Amniotic epithelial cell (primary cell): ENCODE results near the gene CAVIN4.
A peak's percentile ranks its signal among the peaks of the same experiment; 100 is the strongest.

Experiments used
- DNase-seq: peaks from one replicate; pipeline ENCODE4 v3.0.0-alpha.2; 2010; ENCODE audit warnings: low read depth

Gene CAVIN4, protein sequence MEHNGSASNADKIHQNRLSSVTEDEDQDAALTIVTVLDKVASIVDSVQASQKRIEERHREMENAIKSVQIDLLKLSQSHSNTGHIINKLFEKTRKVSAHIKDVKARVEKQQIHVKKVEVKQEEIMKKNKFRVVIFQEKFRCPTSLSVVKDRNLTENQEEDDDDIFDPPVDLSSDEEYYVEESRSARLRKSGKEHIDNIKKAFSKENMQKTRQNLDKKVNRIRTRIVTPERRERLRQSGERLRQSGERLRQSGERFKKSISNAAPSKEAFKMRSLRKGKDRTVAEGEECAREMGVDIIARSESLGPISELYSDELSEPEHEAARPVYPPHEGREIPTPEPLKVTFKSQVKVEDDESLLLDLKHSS

DNA sequence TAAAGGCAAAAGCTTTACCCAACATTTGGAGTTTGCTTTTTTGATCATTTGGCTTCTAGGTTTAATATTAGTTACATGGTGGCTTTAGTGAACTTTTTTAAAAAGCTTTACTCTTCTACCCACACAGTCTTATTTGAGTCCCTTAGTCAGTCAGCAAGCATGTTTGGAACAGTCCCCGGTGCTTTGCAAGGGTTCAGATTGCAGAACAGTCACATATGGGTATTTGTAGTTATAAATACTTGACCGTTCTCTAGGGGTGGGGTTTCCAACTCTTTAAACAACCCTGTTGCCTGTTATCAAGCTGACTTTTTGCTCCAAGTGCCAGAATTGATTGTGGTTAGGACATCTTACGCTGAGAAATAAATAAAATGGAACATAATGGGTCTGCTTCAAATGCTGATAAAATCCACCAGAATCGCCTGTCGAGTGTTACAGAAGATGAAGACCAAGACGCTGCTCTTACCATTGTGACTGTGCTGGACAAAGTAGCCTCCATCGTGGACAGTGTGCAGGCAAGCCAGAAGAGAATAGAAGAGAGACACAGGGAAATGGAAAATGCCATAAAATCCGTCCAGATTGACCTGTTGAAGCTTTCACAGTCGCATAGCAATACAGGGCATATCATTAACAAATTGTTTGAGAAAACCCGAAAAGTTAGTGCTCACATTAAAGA is at the start of gene CAVIN4:
CAVIN4 (plus strand) TSS at position 304 of the 673 bp plus-strand sequence; CDS start at position 369, 65 bp downstream.
- DNase-seq: no peak

DNA sequence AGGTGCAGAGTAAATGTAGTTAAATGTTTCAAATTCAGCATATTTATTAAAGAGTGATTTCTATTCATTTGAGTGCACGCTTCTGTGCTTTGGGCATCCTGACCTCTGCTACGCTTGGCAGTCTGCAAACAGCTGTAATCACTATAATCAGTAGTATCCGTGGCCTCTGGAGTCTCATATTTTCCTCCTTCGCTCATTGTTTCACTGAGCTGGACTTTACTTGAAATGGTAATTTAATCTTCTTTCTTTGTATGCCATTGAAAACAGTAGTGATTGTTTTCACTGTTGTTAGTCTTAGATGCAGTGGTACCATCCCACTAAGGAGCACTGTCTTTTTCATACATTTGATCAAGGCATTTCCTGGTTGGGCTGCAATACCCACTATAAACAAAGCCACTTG is 43.5 kb upstream of the CAVIN4 start:
- no peak for DNase-seq

DNA sequence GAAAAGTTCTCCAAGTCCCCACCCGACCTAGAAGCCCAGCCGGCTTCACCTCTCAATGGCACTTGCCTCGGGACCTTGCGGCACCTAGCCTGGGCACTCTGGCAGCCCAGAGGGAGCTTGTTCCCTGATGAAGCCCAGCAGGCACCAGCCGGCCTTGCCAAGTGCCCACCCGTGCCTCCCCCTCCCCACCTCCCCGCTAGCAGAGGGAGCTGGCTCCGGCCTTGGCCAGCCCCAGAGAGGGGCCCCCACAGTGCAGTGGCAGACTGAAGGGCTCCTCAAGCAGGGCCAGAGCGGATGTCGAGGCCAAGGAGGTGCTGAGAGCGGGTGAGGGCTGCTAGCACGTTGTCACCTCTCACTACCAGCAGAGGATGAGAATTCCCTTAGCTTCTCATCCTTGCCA is 37.6 kb upstream of the CAVIN4 start:
- no peak for DNase-seq

DNA sequence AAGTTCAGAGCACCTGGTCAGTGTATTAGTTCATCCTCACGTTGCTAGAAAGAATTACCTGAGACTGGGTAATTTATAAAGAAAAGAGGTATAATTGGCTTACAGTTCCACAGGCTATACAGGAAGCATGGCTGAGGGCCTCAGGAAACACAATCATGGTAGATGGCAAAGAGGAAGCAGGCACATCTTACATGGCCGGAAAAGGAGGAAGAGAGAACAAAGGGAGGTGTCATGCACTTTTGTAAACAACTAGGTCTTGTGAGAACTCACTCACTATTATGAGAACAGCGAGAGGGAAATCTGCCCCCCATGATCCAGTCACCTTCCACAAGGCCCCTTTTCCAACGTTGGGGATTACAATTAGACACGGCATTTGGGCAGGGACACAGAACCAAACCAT is 28.8 kb upstream of the CAVIN4 start:
- no peak for DNase-seq

DNA sequence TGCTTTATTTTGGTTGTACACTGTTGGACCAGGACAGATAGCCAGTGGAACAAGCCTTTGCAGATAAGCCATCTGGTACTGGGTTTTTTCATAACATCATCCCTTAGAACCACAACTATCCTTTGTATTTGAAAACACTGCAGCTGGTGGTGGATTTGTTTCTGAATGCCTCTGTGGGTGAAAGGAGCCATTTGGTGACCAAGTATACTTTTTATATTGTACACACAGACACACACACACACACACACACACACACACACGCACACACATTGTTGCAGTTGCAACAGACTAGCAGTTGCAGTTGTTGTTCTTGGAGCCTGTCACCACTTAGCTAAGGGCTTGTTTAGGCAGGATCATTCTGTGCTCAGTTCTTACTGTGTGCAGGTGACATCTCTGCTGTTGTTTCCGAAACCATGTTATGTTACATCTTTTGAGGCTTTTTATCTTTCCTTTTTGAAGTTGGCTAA is 22.9 kb upstream of the CAVIN4 start:
- DNase-seq: peak; percentile 10

DNA sequence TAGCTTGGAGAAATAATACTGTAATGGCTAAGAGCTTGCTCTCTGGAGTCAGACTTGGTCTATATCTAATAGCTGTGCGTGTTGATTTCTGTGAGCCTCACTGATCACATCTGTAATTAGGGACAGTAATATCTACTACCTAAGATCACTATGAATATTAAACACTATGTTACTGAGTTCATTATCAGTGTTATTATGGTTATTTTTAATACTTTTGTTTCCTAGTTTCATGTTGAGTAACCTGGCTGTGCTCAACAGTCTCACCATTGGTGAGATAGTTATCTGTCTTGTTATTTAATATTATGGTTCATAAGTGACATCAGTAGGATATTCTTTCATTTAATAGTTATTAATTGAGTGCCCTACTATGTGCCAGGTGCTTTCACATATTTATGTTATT is 22.4 kb upstream of the CAVIN4 start:
- no peak for DNase-seq

DNA sequence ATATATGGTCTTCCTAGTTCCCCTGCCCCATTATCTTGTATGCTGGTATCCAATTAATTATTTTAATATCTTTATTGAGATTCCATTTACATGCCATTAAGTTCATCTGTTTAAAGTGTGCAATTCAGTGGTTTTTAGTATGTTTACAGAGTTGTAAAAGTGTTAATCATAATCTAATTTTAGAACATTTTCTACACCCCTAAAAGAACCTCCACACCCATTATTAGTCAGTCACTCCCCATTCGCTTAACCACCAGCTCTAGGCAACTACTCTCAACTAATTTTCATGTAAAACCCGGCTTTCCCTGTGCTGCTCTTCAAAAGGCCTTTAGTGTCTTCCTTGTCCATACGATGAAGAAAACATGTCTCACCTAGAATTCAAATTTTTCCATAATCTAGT is 20.8 kb upstream of the CAVIN4 start:
- no peak for DNase-seq

DNA sequence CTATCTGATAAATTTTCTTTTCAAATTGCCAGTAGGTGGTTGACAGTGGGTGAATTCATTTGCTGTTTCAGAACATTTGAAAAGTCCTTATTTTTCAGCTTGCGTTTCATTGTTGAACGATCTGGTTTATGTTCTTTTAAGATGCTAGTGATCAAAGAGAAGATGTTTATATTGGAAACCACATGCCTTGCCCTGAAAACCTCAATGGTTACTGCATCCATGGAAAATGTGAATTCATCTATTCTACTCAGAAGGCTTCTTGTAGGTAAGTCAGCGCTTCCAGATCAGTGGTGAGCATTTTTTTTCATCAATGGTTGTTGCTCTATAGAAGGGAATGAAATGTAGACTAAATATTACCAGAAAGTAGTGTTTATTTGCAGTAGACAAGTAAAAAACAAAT is 16.6 kb upstream of the CAVIN4 start:
- no peak for DNase-seq

DNA sequence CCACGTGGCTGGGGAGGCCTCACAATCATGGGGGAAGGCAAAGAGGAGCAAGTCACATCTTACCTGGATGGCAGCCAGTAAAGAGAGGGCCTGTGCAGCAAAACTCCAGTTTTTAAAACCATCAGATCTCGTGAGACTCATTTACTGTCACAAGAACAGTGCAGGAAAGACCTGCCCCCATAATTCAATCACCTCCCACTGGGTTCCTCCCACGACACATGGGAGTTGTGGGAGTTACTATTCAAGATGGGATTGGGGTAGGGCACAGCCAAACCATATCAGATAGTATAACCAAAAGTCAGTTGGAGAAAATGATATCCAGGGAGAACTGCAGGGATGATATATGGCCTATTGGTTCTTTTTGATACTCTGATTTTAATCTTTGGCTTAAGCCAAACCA is 10.0 kb upstream of the CAVIN4 start:
- no peak for DNase-seq

DNA sequence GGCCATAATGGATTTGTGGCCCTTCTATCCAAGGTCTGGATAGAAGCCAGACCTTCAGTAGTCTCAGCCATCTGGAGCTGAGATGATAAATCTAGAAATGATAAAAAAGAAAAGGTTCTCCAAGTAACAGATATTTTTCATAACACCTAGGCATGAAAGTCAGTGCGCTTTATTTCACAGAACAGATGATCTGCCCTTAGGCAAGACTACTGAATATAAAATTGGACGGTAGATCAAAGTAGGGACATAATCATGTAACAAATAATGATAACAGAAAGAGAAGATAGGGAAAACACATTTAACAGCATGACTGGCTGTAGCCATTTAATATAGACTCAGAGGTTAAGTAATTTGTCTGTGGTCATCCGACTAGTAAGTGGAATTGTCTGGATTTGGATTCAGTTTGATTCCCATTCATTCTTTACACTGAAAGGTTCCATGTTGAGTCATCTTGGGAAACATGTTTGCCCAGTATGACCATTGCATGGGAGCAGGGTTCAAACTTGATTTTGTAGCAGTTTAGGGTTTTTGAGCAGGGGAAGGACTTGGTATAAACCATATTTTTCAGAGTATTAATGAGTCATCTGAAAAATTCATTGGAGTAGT is 4.1 kb upstream of the CAVIN4 start:
- DNase-seq: no peak

DNA sequence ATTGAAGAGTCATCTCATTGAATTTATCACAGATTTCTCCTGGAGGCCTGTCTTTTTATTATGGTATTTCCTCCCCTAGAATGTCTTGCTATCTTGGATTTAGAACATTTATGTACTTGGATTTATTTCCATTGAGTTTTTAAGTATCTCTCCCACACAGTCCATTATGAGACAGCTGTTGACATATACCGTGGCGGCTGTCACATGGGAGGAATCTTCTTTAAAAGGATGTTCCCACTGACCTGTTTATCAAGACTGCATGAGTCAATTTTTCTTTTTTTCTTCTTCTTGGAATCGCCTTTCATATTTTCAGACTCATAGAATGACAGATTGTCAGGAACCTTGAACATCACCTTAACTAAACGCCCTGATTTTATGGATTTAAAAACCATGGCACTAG is 2.9 kb upstream of the CAVIN4 start:
- DNase-seq: peak; percentile 27

DNA sequence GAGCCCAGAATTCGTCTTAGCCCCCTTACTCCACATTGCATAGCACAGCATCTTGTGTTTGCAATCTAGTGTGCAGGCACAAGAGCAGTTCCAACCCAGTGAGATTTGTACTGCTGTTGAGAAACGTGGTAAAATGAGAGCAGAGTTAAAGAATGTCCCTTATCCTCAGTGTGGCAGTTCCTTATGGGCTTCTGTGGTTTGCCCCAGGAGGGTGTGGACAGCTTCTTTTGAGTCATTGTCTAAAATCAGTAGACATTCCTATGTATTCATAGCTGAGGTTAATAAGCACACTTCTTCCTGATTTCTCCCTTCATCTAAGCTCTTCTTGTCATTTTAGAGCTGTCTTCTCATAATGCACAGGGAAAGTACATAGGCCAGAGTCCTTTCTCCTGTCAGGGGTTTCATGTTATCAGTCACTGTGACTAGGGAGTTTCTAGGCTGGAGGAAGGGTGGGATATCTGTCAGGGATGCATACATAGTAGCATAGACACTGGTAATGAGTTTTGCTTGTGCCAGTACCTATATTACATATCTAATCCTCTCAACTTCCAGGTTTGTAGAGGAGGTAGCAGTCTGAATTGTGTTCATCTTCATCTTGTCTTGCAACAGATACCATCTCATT is 2.0 kb upstream of the CAVIN4 start:
- DNase-seq: peak; percentile 67

DNA sequence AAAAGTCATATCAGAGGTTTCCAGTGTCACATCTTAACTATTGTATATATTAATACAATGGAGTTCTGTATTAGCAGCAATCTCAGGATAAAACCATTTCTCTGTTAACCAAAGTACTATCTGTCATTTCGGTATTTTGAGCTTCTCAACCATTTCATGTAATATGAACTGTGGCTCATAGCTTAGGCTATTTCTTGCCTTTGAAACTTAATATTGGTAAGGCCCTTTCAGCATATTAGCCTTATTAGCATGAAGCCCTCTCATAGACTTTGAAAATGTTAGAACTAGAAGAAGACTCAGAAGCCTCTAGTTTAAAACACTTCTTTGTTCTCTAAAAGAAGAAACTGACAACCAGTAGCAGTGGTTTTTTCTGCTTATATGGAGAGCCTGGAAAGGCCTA is 731 bp downstream of the CAVIN4 start:
- no peak for DNase-seq

DNA sequence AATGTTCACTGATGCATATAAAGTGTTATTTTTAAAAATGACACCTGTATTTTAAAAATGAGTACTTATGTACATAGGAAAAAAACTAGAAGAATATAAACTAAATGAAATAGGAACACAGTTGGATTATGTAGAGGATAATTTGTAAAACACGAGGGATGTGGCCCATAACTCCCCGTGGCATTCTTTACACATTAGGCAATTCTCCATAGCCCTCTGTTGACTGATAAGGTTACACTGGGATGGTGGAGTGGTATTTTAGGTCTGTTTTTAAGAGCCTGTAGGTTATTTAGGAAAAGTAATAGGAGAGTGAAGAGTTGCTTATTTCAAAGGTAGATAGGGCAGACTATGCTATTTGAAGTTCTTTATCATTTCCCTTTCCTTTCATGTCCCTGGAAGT is 1.8 kb downstream of the CAVIN4 start:
- DNase-seq: peak; percentile 40

DNA sequence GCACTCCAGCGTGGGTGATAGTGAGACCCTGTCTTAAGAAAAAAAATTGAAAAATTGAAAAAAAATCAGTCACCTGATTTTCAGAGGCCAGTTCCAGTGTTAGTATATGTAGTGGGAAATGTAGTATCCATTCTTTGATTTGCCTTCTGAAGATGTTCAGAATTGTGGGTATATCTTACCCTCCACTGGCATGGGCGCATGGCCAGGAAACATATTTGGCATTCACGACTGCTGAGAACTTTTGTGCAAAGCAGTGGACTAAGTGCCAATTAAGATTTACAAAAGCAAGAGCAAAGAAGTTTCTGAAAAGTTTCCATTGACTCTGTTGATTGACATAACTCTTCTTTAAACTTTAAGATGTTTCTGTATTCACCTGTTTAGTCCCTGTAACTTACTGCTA is 2.4 kb downstream of the CAVIN4 start:
- DNase-seq: no peak

DNA sequence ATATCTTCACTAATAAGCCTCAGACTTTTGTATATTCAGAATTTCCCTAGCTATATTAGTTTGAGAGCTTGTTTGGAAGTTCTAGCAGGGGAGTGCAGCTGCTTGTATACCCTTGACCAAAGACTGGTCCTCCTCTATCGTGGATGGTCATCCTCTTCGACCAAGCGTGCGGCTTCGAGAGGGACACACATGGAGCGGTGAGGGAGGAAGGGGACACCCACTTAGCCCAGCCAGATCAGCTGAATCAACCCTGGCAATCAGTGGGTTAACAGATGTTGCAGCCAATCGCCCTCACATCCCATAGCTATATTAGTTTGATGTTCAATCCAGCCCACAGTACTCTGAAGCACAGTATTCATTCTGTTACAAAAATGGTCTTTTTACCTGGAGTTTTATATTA is 3.2 kb downstream of the CAVIN4 start:
- DNase-seq: no peak

DNA sequence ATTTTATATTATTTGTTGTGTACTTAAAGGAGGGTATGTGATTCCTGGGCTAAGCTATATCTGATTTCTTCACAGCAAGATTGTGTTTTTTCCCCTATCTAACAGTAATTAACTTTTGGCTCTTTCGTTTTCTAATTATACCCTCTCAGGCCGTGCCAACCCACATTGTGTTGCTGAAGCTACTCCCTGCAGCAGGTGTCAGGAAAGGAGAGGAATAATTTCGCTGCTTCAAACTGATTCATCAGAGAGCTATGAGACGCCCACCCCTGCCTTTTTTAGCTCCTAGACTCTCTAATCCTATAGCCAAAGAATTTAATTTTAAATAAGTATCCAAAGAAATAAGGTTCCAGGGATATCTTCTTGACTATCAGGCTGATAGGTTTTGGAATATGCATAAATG is 3.8 kb downstream of the CAVIN4 start:
- DNase-seq: no peak

DNA sequence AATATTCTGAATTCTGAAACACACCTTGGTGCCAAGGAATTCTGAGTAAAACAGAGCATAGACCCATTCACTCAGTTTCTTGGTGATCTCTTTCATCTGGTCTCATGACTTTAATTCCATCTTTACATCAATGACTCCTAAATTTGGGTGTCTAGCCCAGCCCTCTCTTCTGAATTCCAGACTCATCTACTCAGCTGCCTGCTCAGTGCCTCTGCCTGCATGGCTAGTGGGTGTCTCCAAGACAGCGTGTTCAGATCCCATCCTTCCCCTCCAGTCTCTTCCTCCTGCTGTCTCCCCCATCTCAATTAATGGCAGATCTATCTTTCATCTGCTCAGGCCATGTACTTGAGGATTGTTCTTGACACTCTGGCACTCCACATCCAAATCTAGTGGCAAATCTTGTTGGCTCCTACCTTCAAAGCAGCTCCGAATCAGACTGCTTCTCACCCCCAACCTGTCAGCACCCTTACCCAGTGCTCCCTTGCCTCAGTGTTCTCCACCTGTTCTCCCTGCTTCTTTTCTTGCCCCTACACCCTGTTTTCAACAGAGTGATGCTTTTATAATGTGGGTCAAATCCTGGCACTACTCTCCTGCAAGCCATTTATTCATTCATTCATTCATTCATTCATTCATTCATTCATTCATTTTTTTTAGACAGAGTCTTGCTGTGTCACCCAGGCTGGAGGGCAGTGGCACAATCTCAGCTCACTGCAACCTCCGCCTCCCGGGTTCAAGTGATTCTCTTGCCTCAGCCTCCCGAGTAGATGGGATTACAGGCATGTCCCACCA is 5.3 kb downstream of the CAVIN4 start:
- DNase-seq: no peak

DNA sequence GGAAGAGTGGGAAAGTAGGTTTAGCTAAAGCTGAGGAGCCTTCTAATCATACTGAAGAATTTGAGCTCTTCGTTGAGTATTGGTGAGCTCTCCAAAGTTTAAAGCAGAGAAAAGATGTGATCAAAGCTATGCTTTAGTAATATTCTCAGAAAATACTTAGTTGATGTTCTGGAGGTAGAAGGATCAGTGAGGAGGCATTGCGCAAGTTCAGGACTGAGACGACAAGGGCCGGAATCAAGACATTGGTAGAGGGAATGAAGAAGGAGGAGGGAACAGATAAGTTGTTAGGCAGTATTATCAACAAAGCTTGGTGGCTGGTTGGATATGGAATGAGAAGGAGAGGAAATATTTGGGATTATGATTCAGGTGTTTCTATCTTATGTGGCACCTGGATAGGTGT is 7.1 kb downstream of the CAVIN4 start:
- DNase-seq: no peak

DNA sequence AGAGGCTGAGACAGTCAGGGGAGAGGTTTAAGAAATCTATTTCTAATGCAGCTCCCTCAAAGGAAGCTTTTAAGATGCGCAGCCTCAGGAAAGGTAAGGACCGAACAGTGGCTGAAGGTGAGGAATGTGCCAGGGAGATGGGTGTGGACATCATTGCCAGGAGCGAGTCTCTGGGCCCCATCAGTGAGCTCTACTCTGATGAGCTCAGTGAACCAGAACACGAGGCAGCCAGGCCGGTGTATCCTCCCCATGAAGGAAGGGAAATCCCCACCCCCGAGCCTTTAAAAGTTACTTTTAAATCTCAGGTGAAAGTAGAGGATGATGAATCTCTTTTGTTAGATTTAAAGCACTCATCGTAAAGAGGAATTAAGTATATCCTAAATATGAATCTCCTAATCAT is 8.2 kb downstream of the CAVIN4 start:
- DNase-seq: no peak

DNA sequence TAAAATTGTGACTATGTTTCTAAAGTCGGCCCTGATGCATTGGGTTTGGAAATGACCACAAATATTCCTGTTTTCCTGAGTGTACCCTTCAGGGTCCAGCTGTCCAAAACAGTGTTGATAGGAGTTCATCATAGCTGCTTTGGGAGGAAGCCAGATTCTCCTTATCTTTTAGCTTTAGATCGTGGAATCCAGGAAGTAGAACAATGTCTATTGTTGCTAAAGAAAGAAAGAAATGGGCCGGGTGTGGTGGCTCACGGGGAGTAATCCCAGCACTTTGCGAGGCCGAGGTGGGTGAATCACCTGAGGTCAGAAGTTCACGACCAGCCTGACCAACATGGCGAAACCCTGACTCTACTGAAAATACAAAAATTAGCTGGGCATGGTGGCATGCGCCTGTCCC is 9.5 kb downstream of the CAVIN4 start:
- peak; percentile 72 for DNase-seq

DNA sequence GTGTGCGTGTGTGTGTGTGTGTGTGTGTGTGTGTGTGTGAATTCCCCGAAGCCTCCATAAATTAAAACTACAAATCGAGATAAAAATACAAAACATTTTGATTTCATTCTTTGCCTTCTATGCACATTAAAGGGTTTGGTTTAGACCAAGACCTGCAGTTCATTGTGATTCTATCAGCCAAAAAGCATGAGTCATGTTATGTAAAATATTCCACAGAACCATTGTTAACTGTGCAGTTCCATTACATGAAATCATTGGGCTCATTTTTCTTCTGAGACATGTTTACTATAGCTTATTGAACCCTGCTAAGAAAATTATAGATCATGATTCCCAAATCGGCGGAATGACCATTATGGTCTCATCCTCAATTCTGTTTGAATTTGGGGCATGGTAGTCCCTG is 11.7 kb downstream of the CAVIN4 start:
- peak; percentile 20 for DNase-seq
